HS-5 (cell line): Measurements from ENCODE around the gene CFLAR.

ENCODE experiments used
- DNase-seq: peaks from one replicate; pipeline ENCODE4 v3.0.0-alpha.2; 2012; ENCODE audit warnings: low read depth

Gene CFLAR

GRCh38 chr2:201219328-201220096, 103.5 kb downstream of the CFLAR start:
- no peak for DNase-seq

- DNase-seq: no peak
Measured at GRCh38 chr2:201220102-201220570, 104.2 kb downstream of the CFLAR start.

GRCh38 chr2:201223089-201224073, 107.4 kb downstream of the CFLAR start:
- no peak for DNase-seq
